ENCODE results near the gene CROCC2.

Gene CROCC2

GRCh38 chr2:241029599-241030332 lies 123.6 kb downstream of the CROCC2 start:
- peak; percentile 19 for DNase-seq

- DNase-seq = no peak
Observed at GRCh38 chr2:241030333-241030680, 124.2 kb downstream of the CROCC2 start.

- no peak for DNase-seq
Observed at GRCh38 chr2:241030883-241031282, 124.7 kb downstream of the CROCC2 start.

GRCh38 chr2:241031436-241032165 lies 125.5 kb downstream of the CROCC2 start:
- DNase-seq = no peak

- no peak for DNase-seq
Observed at GRCh38 chr2:241033336-241033987, 127.3 kb downstream of the CROCC2 start.

GRCh38 chr2:241033994-241034393 lies 127.9 kb downstream of the CROCC2 start:
- DNase-seq = no peak

GRCh38 chr2:241034490-241035141 lies 128.5 kb downstream of the CROCC2 start:
- DNase-seq = no peak

- no peak for DNase-seq
Observed at GRCh38 chr2:241035142-241035817, 129.1 kb downstream of the CROCC2 start.

GRCh38 chr2:241035818-241036396 lies 129.8 kb downstream of the CROCC2 start:
- no peak for DNase-seq

- DNase-seq = peak; percentile 79
Observed at GRCh38 chr2:241036397-241036963, 130.3 kb downstream of the CROCC2 start.

- peak; percentile 71 for DNase-seq
Observed at GRCh38 chr2:241036964-241037421, 130.9 kb downstream of the CROCC2 start.

GRCh38 chr2:241037498-241037897 lies 131.4 kb downstream of the CROCC2 start:
- no peak for DNase-seq

- DNase-seq = no peak
Observed at GRCh38 chr2:241038374-241039180, 132.4 kb downstream of the CROCC2 start.

- no peak for DNase-seq
Observed at GRCh38 chr2:241039416-241039815, 133.3 kb downstream of the CROCC2 start.

GRCh38 chr2:241040081-241040803 lies 134.1 kb downstream of the CROCC2 start:
- DNase-seq = no peak

GRCh38 chr2:241041589-241042158 lies 135.5 kb downstream of the CROCC2 start:
- DNase-seq = no peak

All from activated CD8-positive, alpha-beta memory T cell treated with anti-CD3 and anti-CD28 coated beads for 24 hours (primary cell).